Omental fat pad (tissue), 4 donors: ENCODE data around the gene PCA3. TPM values are rescaled to one million over a fixed set of nuclear protein-coding genes. Genes with fewer than 3 reads are reported as not detected.

Experiments used
- ATAC-seq: fragments of 150-250 bp; one replicate; pipeline ENCODE4 v1.9.1; 2016; ENCODE audit warnings: mild to moderate bottlenecking, moderate library complexity; ENCODE audit not compliant: low FRiP score
- DNase-seq: peaks from one replicate; pipeline ENCODE4 v3.0.0-alpha.2; 2019; ENCODE audit warnings: low spot score
- CTCF ChIP-seq, 3 donors: fragments of 450-650 bp; IDR thresholded peaks; one replicate each; pipeline ENCODE4 v1.5.1; 2016 to 2017; ENCODE audit warnings: antibody characterized with exemption in 3 of 3, mild to moderate bottlenecking in 3 of 3, moderate library complexity in 2 of 3
- small RNA-seq: library from RNA; depleted of rRNA; stranded (forward); fragments of <200 nt; gene quantifications from one replicate; pipeline ENCODE3, GENCODE V24; 2016
- total RNA-seq, 4 donors: library from RNA; depleted of rRNA; stranded (reverse); fragments of >200 nt; gene quantifications; one replicate each; pipeline ENCODE4 v1.1.0, GENCODE V29; 2016

The PCA3 gene
- total RNA-seq, 4 donors from 2014 or later = 0.84 TPM; not detected in 3

- ATAC-seq = peak; percentile 95
Measured at GRCh38 chr9:76835571-76836283, 71.5 kb downstream of the PCA3 start.

More at GRCh38 chr9:76835571-76836283, 71.5 kb downstream of the PCA3 start:
- no peak for DNase-seq
- TF ChIP-seq CTCF (IDR thresholded peaks at IDR 0.05) = no peak

Small RNA genes lying within 50 kb of the gene (small RNA-seq; reads per million reads assigned to genes)
- gene AL359314.1 = not detected

Other genes starting within 250 kb of the PCA3 start
- 10 to 100 TPM in 3 of 4 donors, 1 to 10 TPM in 1; 3.1 to 13.4 (median 12.0) TPM for gene PRUNE2, start 141.7 kb downstream of the PCA3 start, total RNA-seq